SJCRH30 (cell line): Measurements from ENCODE around the gene DBN1. TPM values are rescaled to one million over a fixed set of nuclear protein-coding genes. Genes with fewer than 3 reads are reported as not detected.

Experiments
- DNase-seq, 2 experiments: peaks; one replicate each; pipeline ENCODE4 v3.0.0-alpha.2; 2015 to 2020
- H3K27ac ChIP-seq: fragments of 250-450 bp; sonication (Bioruptor Pico); 2 replicates; pipeline ENCODE4 v1.5.1; 2020; ENCODE audit warnings: mild to moderate bottlenecking, moderate library complexity
- H3K27me3 ChIP-seq: fragments of 250-450 bp; sonication (Bioruptor Pico); 2 replicates; pipeline ENCODE4 v1.5.1; 2020; ENCODE audit warnings: mild to moderate bottlenecking, moderate library complexity
- H3K36me3 ChIP-seq: fragments of 250-450 bp; sonication (Bioruptor Pico); 2 replicates; pipeline ENCODE4 v1.5.1; 2020; ENCODE audit warnings: mild to moderate bottlenecking, moderate library complexity
- H3K4me1 ChIP-seq: fragments of 250-450 bp; sonication (Bioruptor Pico); 2 replicates; pipeline ENCODE4 v1.5.1; 2020; ENCODE audit warnings: mild to moderate bottlenecking, moderate library complexity
- H3K4me3 ChIP-seq: fragments of 250-450 bp; sonication (Bioruptor Pico); 2 replicates; pipeline ENCODE4 v1.5.1; 2020; ENCODE audit warnings: mild to moderate bottlenecking, moderate library complexity
- H3K9me3 ChIP-seq: fragments of 250-450 bp; sonication (Bioruptor Pico); replicated peaks from 2 replicates; pipeline ENCODE4 v1.5.1; 2020; ENCODE audit warnings: mild to moderate bottlenecking, moderate library complexity
- total RNA-seq: library from RNA; depleted of rRNA; stranded (reverse); fragments of >200 nt; shearing (Covaris generic); gene quantifications from 2 replicates; pipeline ENCODE4 v1.2.3, GENCODE V29; 2014; rRNA removed

Gene DBN1
- 239 and 265 TPM in 2 replicates for total RNA-seq

GRCh38 chr5:177473443-177474001 lies at the start of gene DBN1:
TSS of gene DBN1 (minus strand) at chr5:177473634. CDS start at chr5:177473521, 113 bp downstream.
- H3K36me3 ChIP-seq = peaks cover 39% of the 10 kb centered on the region
- peak within 1 kb of the TSS; percentile 90 for H3K4me3 ChIP-seq
- DNase-seq = peak; percentile 56 to 79
- H3K9me3 ChIP-seq = no peaks in the 10 kb centered on the region
- no peaks in the 10 kb centered on the region for H3K27me3 ChIP-seq
- H3K4me1 ChIP-seq = peaks cover 31% of the 10 kb centered on the region
- peak within 1 kb of the TSS; percentile 94 for H3K27ac ChIP-seq

GRCh38 chr5:177520916-177521513 lies 47.6 kb upstream of the DBN1 start:
- Histone ChIP-seq H3K27me3 (no peaks in the 10 kb centered on the region), H3K27ac (peak overlapping the region; percentile 49), H3K36me3 (peaks cover 55% of the 10 kb centered on the region), H3K4me3 (no peak overlapping the region), H3K4me1 (peaks cover 30% of the 10 kb centered on the region), H3K9me3 (no peaks in the 10 kb centered on the region)
- DNase-seq = peak; percentile 87 to 90

- H3K27ac ChIP-seq = peak overlapping the region; percentile 49; the same call in 1 of the 2 replicates
- H3K27me3 ChIP-seq = no peaks in the 10 kb centered on the region
- DNase-seq = no peak
- H3K36me3 ChIP-seq = peaks cover 53% of the 10 kb centered on the region
- no peak overlapping the region for H3K4me3 ChIP-seq
- no peaks in the 10 kb centered on the region for H3K9me3 ChIP-seq
- H3K4me1 ChIP-seq = peaks cover 23% of the 10 kb centered on the region
Observed at GRCh38 chr5:177520271-177520670, 46.8 kb upstream of the DBN1 start.

- Histone ChIP-seq H3K4me3 (no peak overlapping the region), H3K27ac (no peak overlapping the region), H3K36me3 (peaks cover 51% of the 10 kb centered on the region), H3K27me3 (no peaks in the 10 kb centered on the region), H3K4me1 (peaks cover 22% of the 10 kb centered on the region), H3K9me3 (no peaks in the 10 kb centered on the region)
- no peak for DNase-seq
Observed at GRCh38 chr5:177519463-177520235, 46.2 kb upstream of the DBN1 start.

- peak; percentile 98 to 99 for DNase-seq
- no peaks in the 10 kb centered on the region for H3K27me3 ChIP-seq
- peak within 1 kb of the TSS; percentile 74 for H3K4me3 ChIP-seq
- peaks cover 42% of the 10 kb centered on the region for H3K36me3 ChIP-seq
- peaks cover 21% of the 10 kb centered on the region for H3K4me1 ChIP-seq
- peak within 1 kb of the TSS; percentile 68 for H3K27ac ChIP-seq
- no peaks in the 10 kb centered on the region for H3K9me3 ChIP-seq
Observed at GRCh38 chr5:177516601-177517568, 43.5 kb upstream of the DBN1 start, which contains the start of gene DDX41. TSS of gene DDX41 (minus strand) at chr5:177516961. CDS start at chr5:177516945, 16 bp downstream.

- H3K27ac ChIP-seq = no peak overlapping the region
- H3K27me3 ChIP-seq = no peaks in the 10 kb centered on the region
- peaks cover 9% of the 10 kb centered on the region for H3K4me1 ChIP-seq
- no peaks in the 10 kb centered on the region for H3K9me3 ChIP-seq
- no peak for DNase-seq
- H3K36me3 ChIP-seq = peaks cover 46% of the 10 kb centered on the region
- peak overlapping the region; percentile 74; the same call in 1 of the 2 replicates for H3K4me3 ChIP-seq
Observed at GRCh38 chr5:177515580-177515979, 42.1 kb upstream of the DBN1 start.

GRCh38 chr5:177514541-177514940 lies 41.1 kb upstream of the DBN1 start:
- peaks cover 40% of the 10 kb centered on the region for H3K36me3 ChIP-seq

GRCh38 chr5:177513500-177513899 lies 40.1 kb upstream of the DBN1 start:
- no peak overlapping the region for H3K4me3 ChIP-seq
- no peak for DNase-seq
- H3K27me3 ChIP-seq = no peaks in the 10 kb centered on the region
- peaks cover 15% of the 10 kb centered on the region for H3K4me1 ChIP-seq
- H3K9me3 ChIP-seq = no peaks in the 10 kb centered on the region
- no peak overlapping the region for H3K27ac ChIP-seq
- H3K36me3 ChIP-seq = peaks cover 34% of the 10 kb centered on the region

More at GRCh38 chr5:177514541-177514940, 41.1 kb upstream of the DBN1 start:
- Histone ChIP-seq H3K27ac (no peak overlapping the region), H3K9me3 (no peaks in the 10 kb centered on the region), H3K4me3 (no peak overlapping the region), H3K27me3 (no peaks in the 10 kb centered on the region), H3K4me1 (peaks cover 7% of the 10 kb centered on the region)
- no peak for DNase-seq

- no peak for DNase-seq
- Histone ChIP-seq H3K27me3 (no peaks in the 10 kb centered on the region), H3K36me3 (peaks cover 34% of the 10 kb centered on the region), H3K4me3 (no peak overlapping the region), H3K27ac (no peak overlapping the region), H3K9me3 (no peaks in the 10 kb centered on the region), H3K4me1 (peaks cover 16% of the 10 kb centered on the region)
Observed at GRCh38 chr5:177512736-177513380, 39.4 kb upstream of the DBN1 start.

GRCh38 chr5:177511796-177512675 lies 38.6 kb upstream of the DBN1 start:
- no peaks in the 10 kb centered on the region for H3K27me3 ChIP-seq
- peaks cover 34% of the 10 kb centered on the region for H3K36me3 ChIP-seq
- no peaks in the 10 kb centered on the region for H3K9me3 ChIP-seq
- peaks cover 16% of the 10 kb centered on the region for H3K4me1 ChIP-seq
- H3K27ac ChIP-seq = no peak overlapping the region
- no peak for DNase-seq
- no peak overlapping the region for H3K4me3 ChIP-seq

- Histone ChIP-seq H3K27me3 (no peaks in the 10 kb centered on the region), H3K4me3 (no peak overlapping the region), H3K9me3 (no peaks in the 10 kb centered on the region), H3K36me3 (peaks cover 34% of the 10 kb centered on the region), H3K4me1 (peaks cover 16% of the 10 kb centered on the region), H3K27ac (no peak overlapping the region)
- no peak for DNase-seq
Observed at GRCh38 chr5:177511181-177511580, 37.7 kb upstream of the DBN1 start.

- H3K9me3 ChIP-seq = no peaks in the 10 kb centered on the region
- peaks cover 32% of the 10 kb centered on the region for H3K36me3 ChIP-seq
- no peaks in the 10 kb centered on the region for H3K27me3 ChIP-seq
- H3K27ac ChIP-seq = no peak overlapping the region
- H3K4me1 ChIP-seq = peaks cover 16% of the 10 kb centered on the region
- no peak for DNase-seq
- H3K4me3 ChIP-seq = no peak overlapping the region
Observed at GRCh38 chr5:177510567-177511053, 37.2 kb upstream of the DBN1 start.

GRCh38 chr5:177509991-177510566 lies 36.6 kb upstream of the DBN1 start:
- Histone ChIP-seq H3K9me3 (no peaks in the 10 kb centered on the region), H3K27me3 (no peaks in the 10 kb centered on the region), H3K36me3 (peaks cover 27% of the 10 kb centered on the region), H3K27ac (peak overlapping the region; percentile 72), H3K4me1 (peaks cover 16% of the 10 kb centered on the region; the same call in 1 of the 2 replicates), H3K4me3 (no peak overlapping the region)
- DNase-seq = no peak
